Measurements from ENCODE around the gene CFAP157.

The CFAP157 gene

GRCh38 chr9:127715470-127716337 is 8.9 kb downstream of the CFAP157 start, which contains the start of the genes PTRH1 and TTC16:
TSS of gene PTRH1 (minus strand) at chr9:127715663. CDS start at chr9:127715639, 24 bp downstream.
TSS of gene TTC16 (plus strand) at chr9:127716079. CDS start at chr9:127716146, 67 bp downstream.
- DNase-seq (ENCODE audit: low spot score): peak; percentile 95

GRCh38 chr9:127716412-127716811 is 9.6 kb downstream of the CFAP157 start:
- no peak for DNase-seq (ENCODE audit: low spot score)

- DNase-seq (ENCODE audit: low spot score): no peak
Measured at GRCh38 chr9:127717766-127718165, 11.0 kb downstream of the CFAP157 start.

GRCh38 chr9:127720031-127720864 is 13.5 kb downstream of the CFAP157 start:
- DNase-seq (ENCODE audit: low spot score): no peak

GRCh38 chr9:127720865-127721227 is 14.1 kb downstream of the CFAP157 start:
- DNase-seq (ENCODE audit: low spot score): no peak

GRCh38 chr9:127721391-127721821 is 14.6 kb downstream of the CFAP157 start:
- no peak for DNase-seq (ENCODE audit: low spot score)

- no peak for DNase-seq (ENCODE audit: low spot score)
Measured at GRCh38 chr9:127722055-127722745, 15.4 kb downstream of the CFAP157 start.

GRCh38 chr9:127723013-127723412 is 16.2 kb downstream of the CFAP157 start:
- no peak for DNase-seq (ENCODE audit: low spot score)

- no peak for DNase-seq (ENCODE audit: low spot score)
Measured at GRCh38 chr9:127723444-127723843, 16.7 kb downstream of the CFAP157 start.

- no peak for DNase-seq (ENCODE audit: low spot score)
Measured at GRCh38 chr9:127724012-127724411, 17.2 kb downstream of the CFAP157 start.

- DNase-seq (ENCODE audit: low spot score): no peak
Measured at GRCh38 chr9:127726871-127727270, 20.1 kb downstream of the CFAP157 start.

- DNase-seq (ENCODE audit: low spot score): no peak
Measured at GRCh38 chr9:127728808-127729207, 22.0 kb downstream of the CFAP157 start.

- DNase-seq (ENCODE audit: low spot score): no peak
Measured at GRCh38 chr9:127729522-127730256, 22.9 kb downstream of the CFAP157 start.

GRCh38 chr9:127730262-127730661 is 23.5 kb downstream of the CFAP157 start:
- no peak for DNase-seq (ENCODE audit: low spot score)

GRCh38 chr9:127730799-127731410 is 24.1 kb downstream of the CFAP157 start:
- no peak for DNase-seq (ENCODE audit: low spot score)

GRCh38 chr9:127731938-127732337 is 25.1 kb downstream of the CFAP157 start:
- no peak for DNase-seq (ENCODE audit: low spot score)

GRCh38 chr9:127732444-127732843 is 25.7 kb downstream of the CFAP157 start:
- no peak for DNase-seq (ENCODE audit: low spot score)

- no peak for DNase-seq (ENCODE audit: low spot score)
Measured at GRCh38 chr9:127733614-127734013, 26.8 kb downstream of the CFAP157 start.

- no peak for DNase-seq (ENCODE audit: low spot score)
Measured at GRCh38 chr9:127734247-127734746, 27.5 kb downstream of the CFAP157 start.

GRCh38 chr9:127734747-127735529 is 28.1 kb downstream of the CFAP157 start, which contains the start of gene TOR2A:
TSS of gene TOR2A (minus strand) at chr9:127735294. CDS start at chr9:127735270, 24 bp downstream.
- DNase-seq (ENCODE audit: low spot score): peak; percentile 97

Measured in putamen (tissue), 1 donor.